GM23338 (cell line): ENCODE results near the gene COL21A1. TPM values are rescaled to one million over a fixed set of nuclear protein-coding genes. Genes with fewer than 3 reads are reported as not detected.

ENCODE experiments used
- ATAC-seq: fragments of 200-7000 bp; cut with Tn5 transposase; 3 replicates; pipeline ENCODE4 v1.9.1; 2020
- DNase-seq: peaks from one replicate; pipeline ENCODE4 v3.0.0-alpha.2; 2015; ENCODE audit warnings: low spot score
- H2AFZ ChIP-seq: fragments of 200-600 bp; sonication (generic); 2 replicates; pipeline ENCODE4 v1.8.0; 2016; ENCODE audit warnings: antibody characterized with exemption, mild to moderate bottlenecking, moderate library complexity
- H3F3A ChIP-seq: fragments of 200-600 bp; sonication (generic); replicated peaks from 2 replicates; pipeline ENCODE4 v1.8.0; 2017; ENCODE audit warnings: antibody characterized with exemption, mixed run types, low read depth
- H3K27ac ChIP-seq: fragments of 200-600 bp; sonication (generic); 2 replicates; pipeline ENCODE4 v1.6.1; 2016; ENCODE audit warnings: low read depth
- H3K27me3 ChIP-seq: fragments of 200-600 bp; sonication (generic); 2 replicates; pipeline ENCODE4 v1.8.0; 2016; ENCODE audit warnings: mild to moderate bottlenecking, mixed run types, moderate library complexity; ENCODE audit not compliant: insufficient read depth
- H3K36me3 ChIP-seq: fragments of 200-600 bp; sonication (generic); 2 replicates; pipeline ENCODE4 v1.8.0; 2016; ENCODE audit warnings: mild to moderate bottlenecking; ENCODE audit not compliant: insufficient read depth
- H3K4me1 ChIP-seq: fragments of 200-600 bp; sonication (generic); 2 replicates; pipeline ENCODE4 v1.8.0; 2016; ENCODE audit warnings: mild to moderate bottlenecking, moderate library complexity; ENCODE audit not compliant: insufficient read depth
- H3K4me2 ChIP-seq: fragments of 200-600 bp; sonication (generic); 2 replicates; pipeline ENCODE4 v1.7.1; 2017; ENCODE audit warnings: mixed run types
- H3K4me3 ChIP-seq: fragments of 200-600 bp; sonication (generic); 2 replicates; pipeline ENCODE4 v1.6.1; 2016; ENCODE audit warnings: mixed run types
- H3K79me2 ChIP-seq: fragments of 200-600 bp; sonication (generic); replicated peaks from 2 replicates; pipeline ENCODE4 v1.8.0; 2017; ENCODE audit warnings: mild to moderate bottlenecking; ENCODE audit not compliant: insufficient read depth
- H3K9me2 ChIP-seq: fragments of 200-600 bp; sonication (generic); 2 replicates; pipeline ENCODE4 v1.8.0; 2017; ENCODE audit not compliant: insufficient read depth
- H4K20me1 ChIP-seq: fragments of 200-600 bp; sonication (generic); replicated peaks from 2 replicates; pipeline ENCODE4 v1.8.0; 2017; ENCODE audit warnings: mild to moderate bottlenecking; ENCODE audit not compliant: insufficient read depth
- H3K27ac Mint-ChIP-seq: 2 replicates; pipeline ENCODE4 v1.8.0; 2020; ENCODE audit warnings: inconsistent platforms, mild to moderate bottlenecking, moderate library complexity, mixed read lengths
- H3K27me3 Mint-ChIP-seq: 3 replicates; pipeline ENCODE4 v1.8.0; 2022; ENCODE audit warnings: low read depth, mild to moderate bottlenecking, moderate library complexity, mixed read lengths, inconsistent platforms; ENCODE audit not compliant: insufficient read depth, poor library complexity
- H3K36me3 Mint-ChIP-seq: 3 replicates; pipeline ENCODE4 v1.8.0; 2021; ENCODE audit warnings: low read depth, mild to moderate bottlenecking, inconsistent platforms, moderate library complexity, mixed read lengths
- H3K4me1 Mint-ChIP-seq: 3 replicates; pipeline ENCODE4 v1.8.0; 2020; ENCODE audit warnings: mild to moderate bottlenecking, inconsistent platforms, mixed read lengths
- H3K4me3 Mint-ChIP-seq: 3 replicates; pipeline ENCODE4 v1.8.0; 2021; ENCODE audit warnings: moderate library complexity, mild to moderate bottlenecking, inconsistent platforms, mixed read lengths
- H3K9me3 Mint-ChIP-seq: 3 replicates; pipeline ENCODE4 v1.8.0; 2020; ENCODE audit warnings: moderate library complexity, mild to moderate bottlenecking, inconsistent platforms, mixed read lengths
- CREB1 ChIP-seq: fragments of 250-450 bp; sonication (Bioruptor Pico); IDR thresholded peaks from 2 replicates; pipeline ENCODE4 v1.5.0; 2020; ENCODE audit warnings: low read depth, mild to moderate bottlenecking, moderate library complexity
- EZH2 ChIP-seq: fragments of 200-600 bp; sonication (generic); IDR thresholded peaks from one replicate; pipeline ENCODE4 v1.8.0; 2017; ENCODE audit warnings: antibody characterized with exemption, mild to moderate bottlenecking, low read depth; ENCODE audit not compliant: unreplicated experiment
- EZH2phosphoT487 ChIP-seq: fragments of 200-600 bp; sonication (generic); IDR thresholded peaks from one replicate; pipeline ENCODE4 v1.8.1; 2018; ENCODE audit warnings: antibody characterized with exemption; ENCODE audit not compliant: unreplicated experiment
- JUNB ChIP-seq: IDR thresholded peaks from one replicate; pipeline ENCODE4 v1.6.1; 2016; ENCODE audit warnings: antibody characterized with exemption; ENCODE audit not compliant: unreplicated experiment
- NANOG ChIP-seq: IDR thresholded peaks from 2 replicates; pipeline ENCODE4 v1.6.1; 2016; ENCODE audit warnings: antibody characterized with exemption, borderline replicate concordance
- POLR2AphosphoS5 ChIP-seq: IDR thresholded peaks from 2 replicates; pipeline ENCODE4 v1.6.1; 2016; ENCODE audit warnings: antibody characterized with exemption, low read depth
- STAT1 ChIP-seq: IDR thresholded peaks from one replicate; pipeline ENCODE4 v1.6.1; 2016; ENCODE audit warnings: antibody characterized with exemption; ENCODE audit not compliant: unreplicated experiment
- ZNF114 ChIP-seq: fragments of 250-450 bp; sonication (Bioruptor Pico); IDR thresholded peaks from 2 replicates; pipeline ENCODE4 v1.5.0; 2020; ENCODE audit warnings: mild to moderate bottlenecking, moderate library complexity
- ZNF331 ChIP-seq: fragments of 250-450 bp; sonication (Bioruptor Pico); IDR thresholded peaks from 2 replicates; pipeline ENCODE4 v1.5.0; 2020; ENCODE audit warnings: low read depth, mild to moderate bottlenecking, moderate library complexity
- polyA plus RNA-seq: library from polyadenylated mRNA; unstranded; fragments of >200 nt; fragmentation: Nextera tagmentation; extraction: Ambion mirVana; gene quantifications from 2 replicates; pipeline ENCODE4 v1.2.1, GENCODE V29; 2016
- total RNA-seq: library from RNA; depleted of rRNA; stranded (reverse); fragments of >200 nt; shearing (Covaris generic); gene quantifications from 2 replicates; pipeline ENCODE4 v1.2.3, GENCODE V29; 2014
- TF ChIP-seq, protein P1 (sequence below): fragments of 250-450 bp; sonication (Bioruptor Pico); IDR thresholded peaks from 2 replicates; pipeline ENCODE4 v1.5.0; 2020; ENCODE audit warnings: mild to moderate bottlenecking, moderate library complexity
- TF ChIP-seq, protein P2 (sequence below): IDR thresholded peaks from 2 replicates; pipeline ENCODE4 v1.6.1; 2016; ENCODE audit warnings: antibody characterized with exemption
- TF ChIP-seq, protein P3 (sequence below), 2 experiments: fragments of 200-600 bp in 1 of 2; sonication (generic) in 1 of 2; conservative IDR thresholded peaks; 2 replicates each; pipeline versions ENCODE4 v1.5.1 to v1.6.1; 2016 to 2017; ENCODE audit warnings: antibody characterized with exemption in 2 of 2, low read depth in 2 of 2, mild to moderate bottlenecking in 2 of 2, moderate library complexity in 1 of 2
- TF ChIP-seq, protein P4 (sequence below): IDR thresholded peaks from one replicate; pipeline ENCODE4 v1.6.1; 2018; ENCODE audit warnings: antibody characterized with exemption; ENCODE audit not compliant: unreplicated experiment

COL21A1 gene
- total and polyA plus RNA-seq, 2 experiments from 2014 or later = 5.0 to 6.2 TPM

DNA sequence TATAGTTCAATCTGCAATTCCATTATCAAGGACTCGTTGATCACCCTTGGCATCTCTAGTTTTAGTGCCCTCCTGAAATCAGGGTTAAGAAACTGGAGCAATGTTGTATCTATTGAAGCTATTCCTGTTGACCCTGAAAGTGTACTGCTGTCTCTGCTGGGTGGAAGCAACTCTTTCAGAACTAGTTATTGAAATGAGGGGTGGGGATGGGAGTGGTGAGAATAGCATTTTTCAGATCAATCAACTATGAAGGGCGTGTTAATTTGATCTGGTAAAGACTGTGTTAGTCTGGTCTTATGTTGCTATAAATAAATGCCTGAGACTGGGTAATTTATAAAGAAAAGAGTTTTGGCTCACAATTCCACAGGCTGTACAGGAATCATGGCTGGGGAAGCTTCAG is 219.5 kb downstream of the COL21A1 start:
- no peaks in the 10 kb centered on the region for H3K36me3 ChIP-seq
- H3K27me3 Mint-ChIP-seq = no peaks in the 10 kb centered on the region
- H3K4me1 ChIP-seq = 0 out of 2 replicates have a peak, but pooled peaks cover under 1% of the 10 kb centered on the region
- no peaks in the 10 kb centered on the region for H3K9me3 Mint-ChIP-seq
- no peak overlapping the region for H3K4me2 ChIP-seq
- DNase-seq (no peak), ATAC-seq (no peak)
- H3K27me3 ChIP-seq = no peaks in the 10 kb centered on the region
- no peak overlapping the region for H3K4me3 ChIP-seq
- no peaks in the 10 kb centered on the region for H4K20me1 ChIP-seq
- TF ChIP-seq, protein P1, sequence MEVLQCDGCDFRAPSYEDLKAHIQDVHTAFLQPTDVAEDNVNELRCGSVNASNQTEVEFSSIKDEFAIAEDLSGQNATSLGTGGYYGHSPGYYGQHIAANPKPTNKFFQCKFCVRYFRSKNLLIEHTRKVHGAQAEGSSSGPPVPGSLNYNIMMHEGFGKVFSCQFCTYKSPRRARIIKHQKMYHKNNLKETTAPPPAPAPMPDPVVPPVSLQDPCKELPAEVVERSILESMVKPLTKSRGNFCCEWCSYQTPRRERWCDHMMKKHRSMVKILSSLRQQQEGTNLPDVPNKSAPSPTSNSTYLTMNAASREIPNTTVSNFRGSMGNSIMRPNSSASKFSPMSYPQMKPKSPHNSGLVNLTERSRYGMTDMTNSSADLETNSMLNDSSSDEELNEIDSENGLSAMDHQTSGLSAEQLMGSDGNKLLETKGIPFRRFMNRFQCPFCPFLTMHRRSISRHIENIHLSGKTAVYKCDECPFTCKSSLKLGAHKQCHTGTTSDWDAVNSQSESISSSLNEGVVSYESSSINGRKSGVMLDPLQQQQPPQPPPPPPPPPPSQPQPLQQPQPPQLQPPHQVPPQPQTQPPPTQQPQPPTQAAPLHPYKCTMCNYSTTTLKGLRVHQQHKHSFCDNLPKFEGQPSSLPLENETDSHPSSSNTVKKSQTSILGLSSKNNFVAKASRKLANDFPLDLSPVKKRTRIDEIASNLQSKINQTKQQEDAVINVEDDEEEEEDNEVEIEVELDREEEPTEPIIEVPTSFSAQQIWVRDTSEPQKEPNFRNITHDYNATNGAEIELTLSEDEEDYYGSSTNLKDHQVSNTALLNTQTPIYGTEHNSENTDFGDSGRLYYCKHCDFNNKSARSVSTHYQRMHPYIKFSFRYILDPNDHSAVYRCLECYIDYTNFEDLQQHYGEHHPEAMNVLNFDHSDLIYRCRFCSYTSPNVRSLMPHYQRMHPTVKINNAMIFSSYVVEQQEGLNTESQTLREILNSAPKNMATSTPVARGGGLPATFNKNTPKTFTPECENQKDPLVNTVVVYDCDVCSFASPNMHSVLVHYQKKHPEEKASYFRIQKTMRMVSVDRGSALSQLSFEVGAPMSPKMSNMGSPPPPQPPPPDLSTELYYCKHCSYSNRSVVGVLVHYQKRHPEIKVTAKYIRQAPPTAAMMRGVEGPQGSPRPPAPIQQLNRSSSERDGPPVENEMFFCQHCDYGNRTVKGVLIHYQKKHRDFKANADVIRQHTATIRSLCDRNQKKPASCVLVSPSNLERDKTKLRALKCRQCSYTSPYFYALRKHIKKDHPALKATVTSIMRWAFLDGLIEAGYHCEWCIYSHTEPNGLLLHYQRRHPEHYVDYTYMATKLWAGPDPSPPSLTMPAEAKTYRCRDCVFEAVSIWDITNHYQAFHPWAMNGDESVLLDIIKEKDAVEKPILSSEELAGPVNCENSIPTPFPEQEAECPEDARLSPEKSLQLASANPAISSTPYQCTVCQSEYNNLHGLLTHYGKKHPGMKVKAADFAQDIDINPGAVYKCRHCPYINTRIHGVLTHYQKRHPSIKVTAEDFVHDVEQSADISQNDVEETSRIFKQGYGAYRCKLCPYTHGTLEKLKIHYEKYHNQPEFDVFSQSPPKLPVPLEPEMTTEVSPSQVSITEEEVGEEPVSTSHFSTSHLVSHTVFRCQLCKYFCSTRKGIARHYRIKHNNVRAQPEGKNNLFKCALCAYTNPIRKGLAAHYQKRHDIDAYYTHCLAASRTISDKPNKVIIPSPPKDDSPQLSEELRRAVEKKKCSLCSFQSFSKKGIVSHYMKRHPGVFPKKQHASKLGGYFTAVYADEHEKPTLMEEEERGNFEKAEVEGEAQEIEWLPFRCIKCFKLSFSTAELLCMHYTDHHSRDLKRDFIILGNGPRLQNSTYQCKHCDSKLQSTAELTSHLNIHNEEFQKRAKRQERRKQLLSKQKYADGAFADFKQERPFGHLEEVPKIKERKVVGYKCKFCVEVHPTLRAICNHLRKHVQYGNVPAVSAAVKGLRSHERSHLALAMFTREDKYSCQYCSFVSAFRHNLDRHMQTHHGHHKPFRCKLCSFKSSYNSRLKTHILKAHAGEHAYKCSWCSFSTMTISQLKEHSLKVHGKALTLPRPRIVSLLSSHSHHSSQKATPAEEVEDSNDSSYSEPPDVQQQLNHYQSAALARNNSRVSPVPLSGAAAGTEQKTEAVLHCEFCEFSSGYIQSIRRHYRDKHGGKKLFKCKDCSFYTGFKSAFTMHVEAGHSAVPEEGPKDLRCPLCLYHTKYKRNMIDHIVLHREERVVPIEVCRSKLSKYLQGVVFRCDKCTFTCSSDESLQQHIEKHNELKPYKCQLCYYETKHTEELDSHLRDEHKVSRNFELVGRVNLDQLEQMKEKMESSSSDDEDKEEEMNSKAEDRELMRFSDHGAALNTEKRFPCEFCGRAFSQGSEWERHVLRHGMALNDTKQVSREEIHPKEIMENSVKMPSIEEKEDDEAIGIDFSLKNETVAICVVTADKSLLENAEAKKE (CRISPR knock-in tag) = no peak
- no peak for TF ChIP-seq EZH2
- TF ChIP-seq POLR2AphosphoS5 = no peak
- TF ChIP-seq CREB1 (CRISPR knock-in tag) = no peak
- TF ChIP-seq, protein P2, sequence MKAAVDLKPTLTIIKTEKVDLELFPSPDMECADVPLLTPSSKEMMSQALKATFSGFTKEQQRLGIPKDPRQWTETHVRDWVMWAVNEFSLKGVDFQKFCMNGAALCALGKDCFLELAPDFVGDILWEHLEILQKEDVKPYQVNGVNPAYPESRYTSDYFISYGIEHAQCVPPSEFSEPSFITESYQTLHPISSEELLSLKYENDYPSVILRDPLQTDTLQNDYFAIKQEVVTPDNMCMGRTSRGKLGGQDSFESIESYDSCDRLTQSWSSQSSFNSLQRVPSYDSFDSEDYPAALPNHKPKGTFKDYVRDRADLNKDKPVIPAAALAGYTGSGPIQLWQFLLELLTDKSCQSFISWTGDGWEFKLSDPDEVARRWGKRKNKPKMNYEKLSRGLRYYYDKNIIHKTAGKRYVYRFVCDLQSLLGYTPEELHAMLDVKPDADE = no peak
- TF ChIP-seq JUNB = no peak
- TF ChIP-seq, protein P3, sequence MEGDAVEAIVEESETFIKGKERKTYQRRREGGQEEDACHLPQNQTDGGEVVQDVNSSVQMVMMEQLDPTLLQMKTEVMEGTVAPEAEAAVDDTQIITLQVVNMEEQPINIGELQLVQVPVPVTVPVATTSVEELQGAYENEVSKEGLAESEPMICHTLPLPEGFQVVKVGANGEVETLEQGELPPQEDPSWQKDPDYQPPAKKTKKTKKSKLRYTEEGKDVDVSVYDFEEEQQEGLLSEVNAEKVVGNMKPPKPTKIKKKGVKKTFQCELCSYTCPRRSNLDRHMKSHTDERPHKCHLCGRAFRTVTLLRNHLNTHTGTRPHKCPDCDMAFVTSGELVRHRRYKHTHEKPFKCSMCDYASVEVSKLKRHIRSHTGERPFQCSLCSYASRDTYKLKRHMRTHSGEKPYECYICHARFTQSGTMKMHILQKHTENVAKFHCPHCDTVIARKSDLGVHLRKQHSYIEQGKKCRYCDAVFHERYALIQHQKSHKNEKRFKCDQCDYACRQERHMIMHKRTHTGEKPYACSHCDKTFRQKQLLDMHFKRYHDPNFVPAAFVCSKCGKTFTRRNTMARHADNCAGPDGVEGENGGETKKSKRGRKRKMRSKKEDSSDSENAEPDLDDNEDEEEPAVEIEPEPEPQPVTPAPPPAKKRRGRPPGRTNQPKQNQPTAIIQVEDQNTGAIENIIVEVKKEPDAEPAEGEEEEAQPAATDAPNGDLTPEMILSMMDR (conservative IDR thresholded peaks at IDR 0.05; ENCODE audit: low read depth in 2 of 2) = no peak
- no peak for TF ChIP-seq ZNF331 (CRISPR knock-in tag)
- TF ChIP-seq, protein P4, sequence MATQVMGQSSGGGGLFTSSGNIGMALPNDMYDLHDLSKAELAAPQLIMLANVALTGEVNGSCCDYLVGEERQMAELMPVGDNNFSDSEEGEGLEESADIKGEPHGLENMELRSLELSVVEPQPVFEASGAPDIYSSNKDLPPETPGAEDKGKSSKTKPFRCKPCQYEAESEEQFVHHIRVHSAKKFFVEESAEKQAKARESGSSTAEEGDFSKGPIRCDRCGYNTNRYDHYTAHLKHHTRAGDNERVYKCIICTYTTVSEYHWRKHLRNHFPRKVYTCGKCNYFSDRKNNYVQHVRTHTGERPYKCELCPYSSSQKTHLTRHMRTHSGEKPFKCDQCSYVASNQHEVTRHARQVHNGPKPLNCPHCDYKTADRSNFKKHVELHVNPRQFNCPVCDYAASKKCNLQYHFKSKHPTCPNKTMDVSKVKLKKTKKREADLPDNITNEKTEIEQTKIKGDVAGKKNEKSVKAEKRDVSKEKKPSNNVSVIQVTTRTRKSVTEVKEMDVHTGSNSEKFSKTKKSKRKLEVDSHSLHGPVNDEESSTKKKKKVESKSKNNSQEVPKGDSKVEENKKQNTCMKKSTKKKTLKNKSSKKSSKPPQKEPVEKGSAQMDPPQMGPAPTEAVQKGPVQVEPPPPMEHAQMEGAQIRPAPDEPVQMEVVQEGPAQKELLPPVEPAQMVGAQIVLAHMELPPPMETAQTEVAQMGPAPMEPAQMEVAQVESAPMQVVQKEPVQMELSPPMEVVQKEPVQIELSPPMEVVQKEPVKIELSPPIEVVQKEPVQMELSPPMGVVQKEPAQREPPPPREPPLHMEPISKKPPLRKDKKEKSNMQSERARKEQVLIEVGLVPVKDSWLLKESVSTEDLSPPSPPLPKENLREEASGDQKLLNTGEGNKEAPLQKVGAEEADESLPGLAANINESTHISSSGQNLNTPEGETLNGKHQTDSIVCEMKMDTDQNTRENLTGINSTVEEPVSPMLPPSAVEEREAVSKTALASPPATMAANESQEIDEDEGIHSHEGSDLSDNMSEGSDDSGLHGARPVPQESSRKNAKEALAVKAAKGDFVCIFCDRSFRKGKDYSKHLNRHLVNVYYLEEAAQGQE = no peak
- no peak for TF ChIP-seq EZH2phosphoT487
- no peak for TF ChIP-seq NANOG
- TF ChIP-seq STAT1 = no peak
- TF ChIP-seq ZNF114 (CRISPR knock-in tag) = no peak
- H3K36me3 Mint-ChIP-seq = no peaks in the 10 kb centered on the region
- H2AFZ ChIP-seq = no peak overlapping the region
- no peaks in the 10 kb centered on the region for H3F3A ChIP-seq
- H3K27ac ChIP-seq = no peak overlapping the region
- H3K79me2 ChIP-seq = no peaks in the 10 kb centered on the region
- H3K4me1 Mint-ChIP-seq = peaks cover 2% of the 10 kb centered on the region; the same call in 1 of the 3 replicates
- H3K4me3 Mint-ChIP-seq = no peak overlapping the region
- no peak overlapping the region for H3K27ac Mint-ChIP-seq
- peaks cover 4% of the 10 kb centered on the region; the same call in 1 of the 2 replicates for H3K9me2 ChIP-seq
